RWPE2 (cell line): ENCODE measurements around the gene CR1.

Experiments used
- ATAC-seq: fragments of 200-7000 bp; cut with Tn5 transposase; 3 replicates; pipeline ENCODE4 v1.9.1; 2021; ENCODE audit warnings: low read depth
- DNase-seq: peaks from one replicate; pipeline ENCODE4 v3.0.0-alpha.2; 2020; ENCODE audit warnings: low spot score
- H3K27ac ChIP-seq: fragments of 450-650 bp; 2 replicates; pipeline ENCODE4 v1.5.1; 2017; ENCODE audit warnings: mild to moderate bottlenecking; ENCODE audit not compliant: poor library complexity, severe bottlenecking
- H3K27me3 ChIP-seq: fragments of 250-450 bp; sonication (Bioruptor Pico); 2 replicates; pipeline ENCODE4 v1.5.1; 2021; ENCODE audit warnings: mild to moderate bottlenecking, moderate library complexity; ENCODE audit not compliant: insufficient read depth, poor library complexity, severe bottlenecking
- H3K36me3 ChIP-seq: fragments of 250-450 bp; sonication (Bioruptor Pico); 2 replicates; pipeline ENCODE4 v1.5.1; 2020; ENCODE audit warnings: low read depth, mild to moderate bottlenecking, moderate library complexity
- H3K4me1 ChIP-seq: fragments of 250-450 bp; sonication (Bioruptor Pico); 2 replicates; pipeline ENCODE4 v1.5.1; 2021; ENCODE audit warnings: mild to moderate bottlenecking, moderate library complexity; ENCODE audit not compliant: insufficient read depth, poor library complexity, severe bottlenecking
- H3K4me3 ChIP-seq: fragments of 250-450 bp; sonication (Bioruptor Pico); 2 replicates; pipeline ENCODE4 v1.5.1; 2021; ENCODE audit warnings: mild to moderate bottlenecking, moderate library complexity; ENCODE audit not compliant: severe bottlenecking
- H3K9me3 ChIP-seq: fragments of 250-450 bp; sonication (Bioruptor Pico); 2 replicates; pipeline ENCODE4 v1.5.1; 2021; ENCODE audit warnings: mild to moderate bottlenecking, moderate library complexity; ENCODE audit not compliant: severe bottlenecking
- CTCF ChIP-seq: fragments of 450-650 bp; IDR thresholded peaks from one replicate; pipeline ENCODE4 v1.5.1; 2017; ENCODE audit warnings: mild to moderate bottlenecking, moderate library complexity; ENCODE audit not compliant: poor library complexity, severe bottlenecking

CR1 gene

DNA sequence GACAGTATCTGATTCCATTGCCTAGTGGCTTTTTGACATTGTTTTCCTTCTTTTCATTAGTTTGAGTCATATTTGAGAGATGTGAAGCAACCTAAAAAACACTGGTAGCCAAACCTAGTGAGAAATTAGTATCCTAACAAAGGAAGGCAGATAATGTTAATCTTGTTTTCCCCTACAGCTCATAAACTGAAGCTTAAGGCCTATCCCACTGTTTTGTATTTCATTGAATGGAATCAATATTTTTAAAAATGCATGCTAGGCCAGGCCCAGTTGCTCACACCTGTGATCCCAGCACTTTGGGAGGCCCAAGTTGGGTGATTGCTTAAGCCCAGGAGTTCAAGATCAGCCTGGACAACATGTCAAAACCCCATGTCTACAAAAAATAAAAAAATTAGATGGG lies 150.2 kb downstream of the CR1 start:
- no peak for DNase-seq
- no peak overlapping the region for H3K4me3 ChIP-seq
- no peaks in the 10 kb centered on the region for H3K36me3 ChIP-seq
- peaks cover 2% of the 10 kb centered on the region for H3K9me3 ChIP-seq
- no peaks in the 10 kb centered on the region for H3K4me1 ChIP-seq
- TF ChIP-seq CTCF = no peak
- no peak overlapping the region for H3K27ac ChIP-seq
- peaks cover 7% of the 10 kb centered on the region for H3K27me3 ChIP-seq
- ATAC-seq = no peak

GRCh38 chr1:207646944-207647579 lies 151.1 kb downstream of the CR1 start:
- Histone ChIP-seq H3K4me1 (no peaks in the 10 kb centered on the region), H3K9me3 (peaks cover 2% of the 10 kb centered on the region), H3K27me3 (peaks cover 7% of the 10 kb centered on the region), H3K4me3 (no peak overlapping the region), H3K36me3 (no peaks in the 10 kb centered on the region), H3K27ac (no peak overlapping the region)
- ATAC-seq (no peak), DNase-seq (no peak)
- TF ChIP-seq CTCF = no peak

DNA sequence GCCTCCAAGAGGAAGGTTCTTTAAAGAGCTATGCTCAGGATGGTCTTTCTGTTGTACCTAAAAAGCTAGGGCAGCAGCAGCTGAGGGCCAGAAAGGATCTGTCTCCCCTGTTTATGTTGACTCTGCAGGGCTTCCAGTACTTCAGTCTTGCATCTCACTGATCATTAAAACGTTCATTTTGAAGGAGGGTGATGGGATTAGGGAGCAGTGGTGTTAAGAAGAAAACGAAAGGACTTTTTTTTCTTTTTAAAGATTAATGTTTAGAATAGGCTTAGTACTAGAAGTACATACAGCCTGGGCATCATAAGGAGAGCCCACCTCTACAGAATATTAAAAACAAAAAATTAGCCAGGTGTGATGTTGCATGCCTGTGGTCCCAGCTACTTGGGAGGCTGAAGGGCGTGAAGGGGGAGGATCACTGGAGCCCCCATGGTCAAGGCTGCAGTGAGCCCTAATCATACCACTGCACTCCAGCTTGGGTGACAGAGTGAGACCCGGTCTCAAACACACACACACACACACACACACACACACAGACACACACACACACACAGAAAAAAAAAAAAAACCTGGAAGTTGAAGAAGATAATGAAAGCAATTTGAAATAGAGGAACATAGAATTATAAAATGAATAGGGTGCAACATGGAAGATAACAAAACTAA lies 151.8 kb downstream of the CR1 start:
- H3K27me3 ChIP-seq = peaks cover 7% of the 10 kb centered on the region
- H3K4me3 ChIP-seq = no peak overlapping the region
- TF ChIP-seq CTCF = no peak
- H3K4me1 ChIP-seq = no peaks in the 10 kb centered on the region
- H3K36me3 ChIP-seq = no peaks in the 10 kb centered on the region
- ATAC-seq = no peak
- H3K27ac ChIP-seq = no peak overlapping the region
- no peak for DNase-seq
- H3K9me3 ChIP-seq = peaks cover 2% of the 10 kb centered on the region

DNA sequence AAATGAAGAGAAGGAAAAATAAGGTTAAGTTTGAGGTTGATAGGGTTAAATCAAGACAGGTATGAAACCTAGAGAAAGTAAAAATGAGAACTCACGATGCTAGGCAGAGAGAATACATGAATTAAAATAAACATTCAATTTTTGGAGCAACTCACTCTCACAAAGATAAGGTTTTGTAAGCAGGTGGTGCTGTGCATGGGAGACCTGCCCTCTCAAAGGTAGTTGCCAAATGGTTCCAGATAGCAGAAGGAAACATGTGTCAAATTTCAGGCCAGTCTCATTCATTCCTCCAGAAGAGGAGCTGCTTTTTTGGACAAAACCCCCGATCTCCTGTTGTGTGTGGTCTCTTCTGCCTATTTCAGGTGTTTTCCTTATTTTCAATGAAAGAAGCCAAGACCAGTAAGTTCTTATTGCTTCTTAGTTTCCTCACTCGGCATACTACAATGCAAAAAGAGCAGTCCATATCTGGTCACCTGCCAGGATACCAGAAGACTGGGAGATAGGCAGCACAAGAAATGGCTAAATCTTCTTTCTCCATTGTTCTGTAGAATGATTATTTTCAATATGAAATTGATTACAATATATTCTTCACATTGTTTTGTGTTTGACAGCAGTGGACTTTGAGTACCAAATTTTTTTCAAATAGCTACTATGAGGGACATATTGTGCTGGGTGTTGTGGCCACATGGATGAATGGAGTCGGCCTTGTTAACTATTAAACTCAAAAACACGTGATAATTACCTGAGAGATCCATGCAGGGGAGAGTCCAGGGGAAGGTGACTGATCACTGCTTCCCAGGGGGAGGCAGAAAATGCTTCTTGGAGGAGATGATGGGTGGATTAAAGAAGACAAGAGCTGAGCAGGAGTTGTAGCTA lies 152.6 kb downstream of the CR1 start:
- Histone ChIP-seq H3K9me3 (peaks cover 2% of the 10 kb centered on the region), H3K4me3 (no peak overlapping the region), H3K27me3 (no peaks in the 10 kb centered on the region), H3K36me3 (no peaks in the 10 kb centered on the region), H3K4me1 (no peaks in the 10 kb centered on the region), H3K27ac (no peak overlapping the region)
- DNase-seq (no peak), ATAC-seq (no peak)
- TF ChIP-seq CTCF = no peak
